ENCODE data around the gene GAB2. TPM values are rescaled to one million over a fixed set of nuclear protein-coding genes. Genes with fewer than 3 reads are reported as not detected.

Gene GAB2
- total and polyA plus RNA-seq, 10 of the 15 experiments (the other 5 are each of a cell fraction or from before 2014, with no cell fraction given) = 0.69 to 12.6 (median 3.8) TPM

DNA sequence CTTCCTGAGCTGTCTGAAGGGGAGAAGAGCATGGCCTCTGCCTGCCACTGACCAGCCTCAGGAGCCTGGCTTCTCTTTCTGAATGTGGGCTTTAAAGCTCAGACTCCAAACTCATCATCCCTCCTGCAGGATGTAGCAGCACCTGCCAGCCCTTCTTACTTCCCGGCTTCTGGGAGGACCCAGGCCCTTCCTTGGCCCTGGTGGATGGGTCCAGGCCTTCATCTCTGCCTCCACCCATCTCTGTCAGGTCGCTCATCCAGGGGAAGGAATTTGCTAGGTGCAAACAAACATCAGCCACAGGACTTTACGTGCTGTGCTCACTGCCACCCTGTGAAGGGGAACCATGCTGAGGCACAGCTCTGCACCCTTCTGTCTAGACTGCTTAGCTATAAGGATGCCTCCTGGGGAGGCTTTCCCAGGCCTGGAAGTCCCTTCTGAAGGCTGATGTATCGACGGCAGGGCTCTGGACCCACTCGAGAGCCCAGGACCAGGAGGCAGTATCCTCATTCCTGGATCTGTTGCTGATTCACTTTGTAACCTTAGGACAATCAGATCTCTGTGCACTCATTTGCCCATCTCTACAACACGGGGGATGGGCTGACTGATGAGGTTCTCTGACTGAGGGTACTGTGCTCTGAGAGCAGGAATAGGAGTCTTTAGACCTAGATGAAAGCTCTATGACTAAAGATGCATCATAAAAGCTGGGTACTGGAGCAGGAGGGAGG, 198.0 kb downstream of the GAB2 start (continued):
- TF ChIP-seq, protein P1, sequence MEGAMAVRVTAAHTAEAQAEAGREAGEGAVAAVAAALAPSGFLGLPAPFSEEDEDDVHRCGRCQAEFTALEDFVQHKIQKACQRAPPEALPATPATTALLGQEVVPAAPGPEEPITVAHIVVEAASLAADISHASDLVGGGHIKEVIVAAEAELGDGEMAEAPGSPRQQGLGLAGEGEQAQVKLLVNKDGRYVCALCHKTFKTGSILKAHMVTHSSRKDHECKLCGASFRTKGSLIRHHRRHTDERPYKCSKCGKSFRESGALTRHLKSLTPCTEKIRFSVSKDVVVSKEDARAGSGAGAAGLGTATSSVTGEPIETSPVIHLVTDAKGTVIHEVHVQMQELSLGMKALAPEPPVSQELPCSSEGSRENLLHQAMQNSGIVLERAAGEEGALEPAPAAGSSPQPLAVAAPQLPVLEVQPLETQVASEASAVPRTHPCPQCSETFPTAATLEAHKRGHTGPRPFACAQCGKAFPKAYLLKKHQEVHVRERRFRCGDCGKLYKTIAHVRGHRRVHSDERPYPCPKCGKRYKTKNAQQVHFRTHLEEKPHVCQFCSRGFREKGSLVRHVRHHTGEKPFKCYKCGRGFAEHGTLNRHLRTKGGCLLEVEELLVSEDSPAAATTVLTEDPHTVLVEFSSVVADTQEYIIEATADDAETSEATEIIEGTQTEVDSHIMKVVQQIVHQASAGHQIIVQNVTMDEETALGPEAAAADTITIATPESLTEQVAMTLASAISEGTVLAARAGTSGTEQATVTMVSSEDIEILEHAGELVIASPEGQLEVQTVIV (IDR thresholded peaks at IDR 0.05; ENCODE audit: borderline replicate concordance, partially characterized antibody) = no peak
- TF ChIP-seq RUNX3 (IDR thresholded peaks at IDR 0.05; ENCODE audit: low read length) (no peak), ZNF687 (IDR thresholded peaks at IDR 0.05) (no peak), EED (IDR thresholded peaks at IDR 0.05; ENCODE audit: low read depth) (no peak), SRF (IDR thresholded peaks at IDR 0.05; ENCODE audit: low read depth in 2 of 2, low read length in 2 of 2) (no peak), RCOR1 (conservative IDR thresholded peaks at IDR 0.05; ENCODE audit: low read depth, low read length) (no peak), RAD21 (IDR thresholded peaks at IDR 0.05; ENCODE audit: insufficient read depth, low read depth, low read length) (no peak), MEF2B (IDR thresholded peaks at IDR 0.05; ENCODE audit: partially characterized antibody, poor library complexity, severe bottlenecking) (no peak), BCL3 (IDR thresholded peaks at IDR 0.05; ENCODE audit: borderline replicate concordance, insufficient read depth, low read depth, low read length, poor library complexity, severe bottlenecking) (no peak)
